ENCODE measurements around the gene PSMD13.
A peak's percentile ranks its signal among the peaks of the same experiment; 100 is the strongest.
"Not testable (repeated sequence)": the region's sequence is repeated elsewhere in the genome, so short reads cannot be mapped to it uniquely, and the experiment has no call there.

PSMD13 gene

GRCh38 chr11:282630-283360 is 46.0 kb downstream of the PSMD13 start:
- Histone ChIP-seq H3K27me3 (ENCODE audit: control insufficient read depth, insufficient read depth, low read length) (peaks cover 67% of the 10 kb centered on the region), H3K9ac (ENCODE audit: low read depth, low read length) (no peak overlapping the region), H3K4me1 (ENCODE audit: control insufficient read depth, insufficient read depth, low read length) (no peaks in the 10 kb centered on the region), H3K36me3 (ENCODE audit: insufficient read depth, low read length) (no peaks in the 10 kb centered on the region), H3K4me3 (ENCODE audit: low read length) (no peak overlapping the region), H3K9me3 (replicated peaks; ENCODE audit: low read length) (no peaks in the 10 kb centered on the region), H3K4me2 (ENCODE audit: low read length) (no peak overlapping the region)

- H3K36me3 ChIP-seq (ENCODE audit: insufficient read depth, low read length), result no peaks in the 10 kb centered on the region
- H3K9ac ChIP-seq (ENCODE audit: low read depth, low read length), result no peak overlapping the region
- no peak overlapping the region for H3K4me2 ChIP-seq (ENCODE audit: low read length)
- no peaks in the 10 kb centered on the region for H3K9me3 ChIP-seq (replicated peaks; ENCODE audit: low read length)
- no peak overlapping the region for H3K4me3 ChIP-seq (ENCODE audit: low read length)
- H3K4me1 ChIP-seq (ENCODE audit: control insufficient read depth, insufficient read depth, low read length), result peaks cover 6% of the 10 kb centered on the region
- H3K27me3 ChIP-seq (ENCODE audit: control insufficient read depth, insufficient read depth, low read length), result peaks cover 67% of the 10 kb centered on the region
Observed at GRCh38 chr11:283405-284104, 46.8 kb downstream of the PSMD13 start.

DNA sequence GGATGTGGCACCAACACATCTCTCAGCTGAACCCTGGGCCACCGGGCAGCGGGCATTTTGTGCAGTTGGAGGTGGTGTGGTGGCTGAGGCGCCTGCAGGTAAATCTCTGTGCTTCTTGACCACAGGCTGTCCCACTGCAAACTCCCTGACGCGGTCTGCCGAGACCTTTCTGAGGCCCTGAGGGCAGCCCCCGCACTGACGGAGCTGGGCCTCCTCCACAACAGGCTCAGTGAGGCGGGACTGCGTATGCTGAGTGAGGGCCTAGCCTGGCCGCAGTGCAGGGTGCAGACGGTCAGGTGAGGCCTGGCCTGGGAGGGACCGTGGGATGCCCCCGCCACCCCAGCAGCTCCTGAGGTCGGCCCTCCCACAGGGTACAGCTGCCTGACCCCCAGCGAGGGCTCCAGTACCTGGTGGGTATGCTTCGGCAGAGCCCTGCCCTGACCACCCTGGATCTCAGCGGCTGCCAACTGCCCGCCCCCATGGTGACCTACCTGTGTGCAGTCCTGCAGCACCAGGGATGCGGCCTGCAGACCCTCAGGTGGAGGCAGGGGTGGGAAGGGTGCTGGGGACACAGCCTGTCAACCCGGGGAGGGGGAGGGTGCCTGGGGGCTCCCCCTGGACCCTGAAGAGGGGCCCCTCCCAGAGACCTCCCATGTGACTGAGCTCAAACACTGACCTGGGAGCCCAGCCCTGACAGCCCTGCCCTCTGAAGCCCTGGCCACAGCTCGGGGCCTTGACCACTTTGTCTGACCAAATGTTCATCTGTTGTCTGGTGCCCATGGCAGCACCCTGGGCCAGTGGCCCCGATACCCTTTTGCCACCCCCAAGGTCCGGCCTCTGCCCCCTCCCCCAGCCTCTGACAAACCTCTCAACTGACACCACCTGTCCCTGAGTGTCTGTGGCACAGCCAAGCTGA is 47.6 kb downstream of the PSMD13 start:
- Histone ChIP-seq H3K9me3 (replicated peaks; ENCODE audit: low read length) (no peaks in the 10 kb centered on the region), H3K4me2 (ENCODE audit: low read length) (no peak overlapping the region), H3K4me3 (ENCODE audit: low read length) (no peak overlapping the region), H3K4me1 (ENCODE audit: control insufficient read depth, insufficient read depth, low read length) (peaks cover 6% of the 10 kb centered on the region), H3K9ac (ENCODE audit: low read depth, low read length) (no peak overlapping the region), H3K27me3 (ENCODE audit: control insufficient read depth, insufficient read depth, low read length) (peaks cover 61% of the 10 kb centered on the region), H3K36me3 (ENCODE audit: insufficient read depth, low read length) (no peaks in the 10 kb centered on the region)

DNA sequence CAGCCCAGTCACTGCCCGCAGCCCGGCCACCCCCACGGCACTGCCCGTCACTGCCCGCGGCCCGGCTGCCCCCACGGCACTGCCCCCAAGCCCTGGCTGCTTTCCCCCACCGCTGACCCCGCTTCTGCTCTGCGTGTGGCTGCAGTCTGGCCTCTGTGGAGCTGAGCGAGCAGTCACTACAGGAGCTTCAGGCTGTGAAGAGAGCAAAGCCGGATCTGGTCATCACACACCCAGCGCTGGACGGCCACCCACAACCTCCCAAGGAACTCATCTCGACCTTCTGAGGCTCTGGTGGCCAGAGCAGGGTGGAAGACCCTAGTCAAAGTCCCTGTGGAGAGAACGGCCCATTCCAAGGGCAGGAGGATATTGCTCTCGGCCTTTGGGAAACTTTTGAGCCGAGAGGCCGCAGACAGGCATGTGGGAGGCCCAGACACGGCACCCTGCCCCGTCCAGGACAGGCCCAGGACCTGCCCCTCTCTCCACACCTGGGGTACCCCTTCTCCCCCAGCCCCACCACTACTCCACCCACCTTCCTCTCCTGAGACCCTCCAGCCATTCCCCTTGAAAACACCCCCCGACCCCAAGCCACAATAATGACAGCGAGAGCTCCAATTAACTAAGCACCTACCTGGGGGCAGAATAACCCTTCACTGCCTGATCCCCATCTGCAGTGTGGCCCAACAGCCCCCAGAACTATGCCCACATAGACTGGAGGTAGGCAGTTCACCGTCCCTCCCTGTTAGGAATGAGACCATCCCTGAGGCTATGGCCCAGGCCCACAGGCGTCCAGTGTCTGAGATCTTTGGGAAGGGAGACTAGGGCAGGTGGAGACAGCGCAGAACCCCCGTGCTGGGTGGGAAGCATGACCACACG is 48.5 kb downstream of the PSMD13 start:
- no peaks in the 10 kb centered on the region for H3K36me3 ChIP-seq (ENCODE audit: insufficient read depth, low read length)
- H3K9me3 ChIP-seq (replicated peaks; ENCODE audit: low read length), result no peaks in the 10 kb centered on the region
- H3K9ac ChIP-seq (ENCODE audit: low read depth, low read length), result no peak overlapping the region
- H3K4me2 ChIP-seq (ENCODE audit: low read length), result no peak overlapping the region
- peaks cover 6% of the 10 kb centered on the region for H3K4me1 ChIP-seq (ENCODE audit: control insufficient read depth, insufficient read depth, low read length)
- peaks cover 52% of the 10 kb centered on the region for H3K27me3 ChIP-seq (ENCODE audit: control insufficient read depth, insufficient read depth, low read length)
- no peak overlapping the region for H3K4me3 ChIP-seq (ENCODE audit: low read length)

DNA sequence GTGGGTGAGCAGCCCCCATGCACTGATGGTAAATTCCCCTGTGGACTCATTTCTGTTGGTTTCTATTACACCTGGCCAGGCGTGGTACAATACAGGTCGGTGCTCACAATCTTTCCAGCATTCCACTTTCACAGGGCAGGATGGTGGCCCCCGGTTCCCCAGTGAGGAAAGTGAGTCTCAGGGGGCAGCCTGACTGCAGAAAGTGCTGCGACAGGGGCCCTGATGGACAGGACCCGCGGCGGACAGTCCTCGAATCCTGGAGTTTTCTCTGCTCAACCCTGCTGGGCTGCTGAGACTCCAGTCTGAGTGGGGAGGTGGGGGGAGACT is 49.1 kb downstream of the PSMD13 start:
- H3K9ac ChIP-seq (ENCODE audit: low read depth, low read length), result no peak overlapping the region
- no peak overlapping the region for H3K4me2 ChIP-seq (ENCODE audit: low read length)
- no peak overlapping the region for H3K4me3 ChIP-seq (ENCODE audit: low read length)
- H3K27me3 ChIP-seq (ENCODE audit: control insufficient read depth, insufficient read depth, low read length), result peaks cover 46% of the 10 kb centered on the region
- H3K36me3 ChIP-seq (ENCODE audit: insufficient read depth, low read length), result no peaks in the 10 kb centered on the region
- no peaks in the 10 kb centered on the region for H3K9me3 ChIP-seq (replicated peaks; ENCODE audit: low read length)
- H3K4me1 ChIP-seq (ENCODE audit: control insufficient read depth, insufficient read depth, low read length), result peaks cover 6% of the 10 kb centered on the region

GRCh38 chr11:286977-287820 is 50.4 kb downstream of the PSMD13 start:
- H3K4me2 ChIP-seq (ENCODE audit: low read length); H3K4me1 ChIP-seq (ENCODE audit: control insufficient read depth, insufficient read depth, low read length); H3K4me3 ChIP-seq (ENCODE audit: low read length); H3K9ac ChIP-seq (ENCODE audit: low read depth, low read length); H3K36me3 ChIP-seq (ENCODE audit: insufficient read depth, low read length); H3K9me3 ChIP-seq (replicated peaks; ENCODE audit: low read length): not testable (repeated sequence)
- peaks cover 33% of the 10 kb centered on the region for H3K27me3 ChIP-seq (ENCODE audit: control insufficient read depth, insufficient read depth, low read length)

GRCh38 chr11:287821-288477 is 51.2 kb downstream of the PSMD13 start:
- H3K4me1 ChIP-seq (ENCODE audit: control insufficient read depth, insufficient read depth, low read length), result peaks cover 6% of the 10 kb centered on the region
- peak overlapping the region; percentile 85 for H3K4me2 ChIP-seq (ENCODE audit: low read length)
- H3K4me3 ChIP-seq (ENCODE audit: low read length), result peak overlapping the region; percentile 64
- peaks cover 25% of the 10 kb centered on the region for H3K27me3 ChIP-seq (ENCODE audit: control insufficient read depth, insufficient read depth, low read length)
- no peaks in the 10 kb centered on the region for H3K9me3 ChIP-seq (replicated peaks; ENCODE audit: low read length)
- H3K9ac ChIP-seq (ENCODE audit: low read depth, low read length), result peak overlapping the region; percentile 25
- no peaks in the 10 kb centered on the region for H3K36me3 ChIP-seq (ENCODE audit: insufficient read depth, low read length)

DNA sequence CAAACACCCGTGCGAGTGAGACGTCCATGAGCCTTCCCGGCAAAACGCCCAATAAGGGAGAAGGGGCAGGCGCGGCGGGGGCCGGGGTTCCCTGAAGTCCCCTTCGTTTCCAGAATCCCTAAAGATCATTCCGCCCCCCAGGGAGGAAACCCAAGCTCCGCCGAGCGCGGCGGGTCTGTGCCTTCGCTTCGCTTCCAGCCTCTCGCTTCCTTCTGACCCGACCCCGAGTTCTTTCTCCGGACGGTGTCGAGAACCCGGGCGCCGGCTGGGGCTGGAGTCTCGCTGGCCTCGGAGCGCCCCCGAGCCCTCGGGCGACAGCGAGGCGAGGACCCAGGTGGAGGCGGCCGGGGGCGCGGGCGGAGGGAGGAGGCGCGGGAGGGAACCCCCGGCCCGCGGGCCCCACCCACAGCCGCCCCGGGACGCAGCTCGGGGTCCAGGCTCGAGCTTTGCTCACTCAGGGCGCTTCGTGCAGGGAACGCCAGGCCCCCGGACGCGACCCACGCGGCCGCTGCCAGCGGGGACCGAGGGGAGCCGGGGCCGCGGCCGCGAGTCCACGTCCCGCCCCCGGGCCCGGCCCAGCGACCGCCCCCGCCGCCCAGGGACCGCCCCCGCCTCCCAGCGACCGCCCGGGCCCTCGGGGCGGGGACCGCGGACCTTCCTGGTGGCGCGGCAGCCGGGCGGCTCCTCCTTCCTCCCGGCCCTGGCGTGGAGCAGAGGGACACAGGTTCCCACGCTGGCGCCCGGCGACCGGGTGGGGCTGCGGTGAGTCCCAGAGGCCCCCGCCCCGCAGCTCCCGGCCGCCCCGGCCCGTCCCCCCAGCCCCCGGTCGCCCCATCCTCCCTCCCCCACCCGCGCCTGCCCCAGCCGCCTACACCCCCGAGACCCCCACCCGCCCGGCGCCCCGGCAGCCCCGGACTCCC is 52.0 kb downstream of the PSMD13 start, which contains the start of gene PGGHG:
TSS of gene PGGHG (plus strand) at position 649 of the 920 bp plus-strand sequence. CDS start 691 bp downstream, outside the sequence.
- Histone ChIP-seq H3K4me1 (ENCODE audit: control insufficient read depth, insufficient read depth, low read length) (peaks cover 6% of the 10 kb centered on the region), H3K36me3 (ENCODE audit: insufficient read depth, low read length) (no peaks in the 10 kb centered on the region), H3K27me3 (ENCODE audit: control insufficient read depth, insufficient read depth, low read length) (peaks cover 21% of the 10 kb centered on the region), H3K4me3 (ENCODE audit: low read length) (peak within 1 kb of the TSS; percentile 64), H3K9ac (ENCODE audit: low read depth, low read length) (peak within 1 kb of the TSS; percentile 25), H3K9me3 (replicated peaks; ENCODE audit: low read length) (no peaks in the 10 kb centered on the region), H3K4me2 (ENCODE audit: low read length) (peak within 1 kb of the TSS; percentile 85)

- peaks cover 6% of the 10 kb centered on the region for H3K4me1 ChIP-seq (ENCODE audit: control insufficient read depth, insufficient read depth, low read length)
- no peaks in the 10 kb centered on the region for H3K9me3 ChIP-seq (replicated peaks; ENCODE audit: low read length)
- no peak overlapping the region for H3K4me3 ChIP-seq (ENCODE audit: low read length)
- H3K27me3 ChIP-seq (ENCODE audit: control insufficient read depth, insufficient read depth, low read length), result peaks cover 17% of the 10 kb centered on the region
- no peak overlapping the region for H3K9ac ChIP-seq (ENCODE audit: low read depth, low read length)
- H3K36me3 ChIP-seq (ENCODE audit: insufficient read depth, low read length), result no peaks in the 10 kb centered on the region
- peak overlapping the region; percentile 29 for H3K4me2 ChIP-seq (ENCODE audit: low read length)
Observed at GRCh38 chr11:289398-289711, 52.6 kb downstream of the PSMD13 start.
